ENCODE data around the gene SCYL3. TPM values are rescaled to one million over a fixed set of nuclear protein-coding genes. Genes with fewer than 3 reads are reported as not detected.
"Not testable (repeated sequence)": the region's sequence is repeated elsewhere in the genome, so short reads cannot be mapped to it uniquely, and the experiment has no call there.

Gene SCYL3
- total RNA-seq, 1 experiment from 2014 or later: 7.6 TPM

DNA sequence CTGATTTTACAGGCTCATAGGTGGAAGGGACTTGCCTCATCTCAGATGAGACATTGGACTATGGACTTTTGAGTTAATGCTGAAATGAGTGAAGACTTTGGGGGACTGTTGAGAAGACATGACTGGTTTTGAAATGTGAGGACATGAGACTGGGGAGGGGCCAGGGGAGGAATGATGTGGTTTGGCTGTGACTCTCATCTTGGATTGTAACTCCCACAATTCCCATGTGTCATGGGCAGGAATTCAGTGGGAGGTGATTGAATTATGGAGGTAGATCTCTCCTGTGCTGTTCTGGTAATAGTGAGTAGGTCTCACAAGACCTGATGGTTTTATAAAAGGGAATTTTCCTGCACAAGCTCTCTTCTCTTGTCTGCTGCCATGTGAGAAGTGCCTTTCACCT, 20.8 kb downstream of the SCYL3 start:
- no peaks in the 10 kb centered on the region for H3K79me2 ChIP-seq (ENCODE audit: insufficient read depth, low read length)
- H3K9ac ChIP-seq (ENCODE audit: low read length): no peak overlapping the region
- H3K4me2 ChIP-seq (ENCODE audit: low read length): no peak overlapping the region
- no peak overlapping the region for H3K27ac ChIP-seq (ENCODE audit: low read depth, low read length)
- no peaks in the 10 kb centered on the region; a peak in 1 of 4 replicates for H3K4me1 ChIP-seq (ENCODE audit: control insufficient read depth in 1 of 2, insufficient read depth in 2 of 2, low read length in 2 of 2)
- H3K27me3 ChIP-seq (ENCODE audit: insufficient read depth, low read length): no peaks in the 10 kb centered on the region
- H3K36me3 ChIP-seq (ENCODE audit: control insufficient read depth in 1 of 2, insufficient read depth in 2 of 2, low read length in 2 of 2): peaks cover 30 to 41% of the 10 kb centered on the region in 2 experiments; a peak in 3 of 4 replicates
- H2AFZ ChIP-seq (ENCODE audit: low read depth, low read length, poor library complexity, severe bottlenecking): no peak overlapping the region
- BruUV-seq (replicated peaks): no TSS peak
- no peaks in the 10 kb centered on the region for H4K20me1 ChIP-seq (ENCODE audit: insufficient read depth)
- RAD21 ChIA-PET (ENCODE audit: low non-redundant PET in 1 of 2, low total read pairs in 2 of 2, uncharacterized antibody in 2 of 2, unreplicated experiment in 2 of 2): no interaction called here
- no peak for ATAC-seq
- no peak for TF ChIP-seq ELF1 (IDR thresholded peaks at IDR 0.05; ENCODE audit: borderline replicate concordance, low read depth)
- no peak for TF ChIP-seq MAX (IDR thresholded peaks at IDR 0.05)
- no peak for TF ChIP-seq RAD21 (IDR thresholded peaks at IDR 0.05; ENCODE audit: low read depth)
- no peak for TF ChIP-seq EZH2phosphoT487 (IDR thresholded peaks at IDR 0.05; ENCODE audit: borderline replicate concordance)
- TF ChIP-seq, protein P1, sequence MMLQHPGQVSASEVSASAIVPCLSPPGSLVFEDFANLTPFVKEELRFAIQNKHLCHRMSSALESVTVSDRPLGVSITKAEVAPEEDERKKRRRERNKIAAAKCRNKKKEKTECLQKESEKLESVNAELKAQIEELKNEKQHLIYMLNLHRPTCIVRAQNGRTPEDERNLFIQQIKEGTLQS (IDR thresholded peaks at IDR 0.05): no peak
- TF ChIP-seq JUND (IDR thresholded peaks at IDR 0.05): no peak
- TF ChIP-seq CEBPB (IDR thresholded peaks at IDR 0.05; ENCODE audit: low read depth): no peak
- no peak for TF ChIP-seq EGR1 (IDR thresholded peaks at IDR 0.05; ENCODE audit: low read depth)
- no peak for TF ChIP-seq ZNF274 (IDR thresholded peaks at IDR 0.05; ENCODE audit: low read depth, low read length)
- TF ChIP-seq FOSL1 (IDR thresholded peaks at IDR 0.05; ENCODE audit: low read depth): no peak
- TF ChIP-seq TCF7L2 (IDR thresholded peaks at IDR 0.05; ENCODE audit: borderline replicate concordance, extremely low read depth, insufficient read depth, insufficient read length): no peak
- no peak for TF ChIP-seq SP1 (IDR thresholded peaks at IDR 0.05; ENCODE audit: low read depth)
- TF ChIP-seq SRF (IDR thresholded peaks at IDR 0.05; ENCODE audit: low read depth): no peak
- no peak for TF ChIP-seq POLR2AphosphoS5 (IDR thresholded peaks at IDR 0.05; ENCODE audit: low read depth, low read length)
- CTCF ChIA-PET: interaction anchor here (0.7 kb wide), 1 partner anchor 584 kb away, joined by 3 read pairs; no protein-coding TSS in a partner anchor
- intact Hi-C loops (cut with micrococcal nuclease): no loop called here
- no peak for DNase-seq (ENCODE audit: low read depth, low spot score)
- POLR2A ChIA-PET: no interaction called here
- no peaks in the 10 kb centered on the region for H3K9me2 ChIP-seq (ENCODE audit: insufficient read depth)
- no peaks in the 10 kb centered on the region for H3K9me3 ChIP-seq (ENCODE audit: control insufficient read depth in 1 of 2, insufficient read depth in 1 of 2, low read depth in 1 of 2, low read length in 2 of 2)
- no peak overlapping the region for H3K4me3 ChIP-seq (replicated peaks in 1 of 2; ENCODE audit: low read depth in 1 of 2, low read length in 2 of 2)

- H3K9me3 ChIP-seq (ENCODE audit: control insufficient read depth in 1 of 2, insufficient read depth in 1 of 2, low read depth in 1 of 2, low read length in 2 of 2); H3K4me2 ChIP-seq (ENCODE audit: low read length); intact Hi-C loops (cut with micrococcal nuclease); RAD21 ChIA-PET (ENCODE audit: low non-redundant PET in 1 of 2, low total read pairs in 2 of 2, uncharacterized antibody in 2 of 2, unreplicated experiment in 2 of 2); H3K9me2 ChIP-seq (ENCODE audit: insufficient read depth); H4K20me1 ChIP-seq (ENCODE audit: insufficient read depth); H3K4me3 ChIP-seq (replicated peaks in 1 of 2; ENCODE audit: low read depth in 1 of 2, low read length in 2 of 2); POLR2A ChIA-PET; H2AFZ ChIP-seq (ENCODE audit: low read depth, low read length, poor library complexity, severe bottlenecking); DNase-seq (ENCODE audit: low read depth, low spot score); H3K4me1 ChIP-seq (ENCODE audit: control insufficient read depth in 1 of 2, insufficient read depth in 2 of 2, low read length in 2 of 2); H3K27me3 ChIP-seq (ENCODE audit: insufficient read depth, low read length); H3K27ac ChIP-seq (ENCODE audit: low read depth, low read length); H3K9ac ChIP-seq (ENCODE audit: low read length); ATAC-seq; BruUV-seq (replicated peaks); H3K79me2 ChIP-seq (ENCODE audit: insufficient read depth, low read length): not testable (repeated sequence)
- peaks cover 29 to 47% of the 10 kb centered on the region in 2 experiments; a peak in 3 of 4 replicates for H3K36me3 ChIP-seq (ENCODE audit: control insufficient read depth in 1 of 2, insufficient read depth in 2 of 2, low read length in 2 of 2)
- CTCF ChIA-PET: interaction anchor here (0.7 kb wide), 1 partner anchor 585 kb away, joined by 3 read pairs; no protein-coding TSS in a partner anchor
Observed at GRCh38 chr1:169871988-169872387, 21.7 kb downstream of the SCYL3 start.
